Hepatocyte (in vitro differentiated cells): ENCODE results near the gene SLC2A4. TPM values are rescaled to one million over a fixed set of nuclear protein-coding genes. Genes with fewer than 3 reads are reported as not detected.

Experiments used
- DNase-seq: peaks from one replicate; pipeline ENCODE4 v3.0.0-alpha.2; 2016; ENCODE audit warnings: low spot score
- H2AFZ ChIP-seq: fragments of 200-600 bp; sonication (generic); 2 replicates; pipeline ENCODE4 v1.6.0; 2016; ENCODE audit warnings: antibody characterized with exemption, mild to moderate bottlenecking
- H3K27ac ChIP-seq: fragments of 200-600 bp; sonication (generic); 2 replicates; pipeline ENCODE4 v1.5.1; 2016; ENCODE audit warnings: mild to moderate bottlenecking
- H3K27me3 ChIP-seq: fragments of 200-600 bp; sonication (generic); 2 replicates; pipeline ENCODE4 v1.6.1; 2016
- H3K36me3 ChIP-seq: fragments of 200-600 bp; sonication (generic); replicated peaks from 2 replicates; pipeline ENCODE4 v1.5.1; 2016; ENCODE audit warnings: low read depth; ENCODE audit not compliant: insufficient read depth
- H3K4me1 ChIP-seq: fragments of 200-600 bp; sonication (generic); 2 replicates; pipeline ENCODE4 v1.5.1; 2016; ENCODE audit warnings: mild to moderate bottlenecking, moderate library complexity; ENCODE audit not compliant: insufficient read depth
- H3K4me2 ChIP-seq: fragments of 200-600 bp; sonication (generic); 2 replicates; pipeline ENCODE4 v1.6.0; 2016
- H3K4me3 ChIP-seq: fragments of 200-600 bp; sonication (generic); 2 replicates; pipeline ENCODE4 v1.5.1; 2016; ENCODE audit warnings: mild to moderate bottlenecking
- H3K79me2 ChIP-seq: fragments of 200-600 bp; sonication (generic); 2 replicates; pipeline ENCODE4 v1.6.0; 2017; ENCODE audit warnings: mild to moderate bottlenecking
- H3K9me2 ChIP-seq: fragments of 200-600 bp; sonication (generic); replicated peaks from 2 replicates; pipeline ENCODE4 v1.6.0; 2017; ENCODE audit warnings: mild to moderate bottlenecking; ENCODE audit not compliant: insufficient read depth
- H3K9me3 ChIP-seq: fragments of 200-600 bp; sonication (generic); 2 replicates; pipeline ENCODE4 v1.5.1; 2016; ENCODE audit warnings: low read depth, mild to moderate bottlenecking
- H4K20me1 ChIP-seq: fragments of 200-600 bp; sonication (generic); 2 replicates; pipeline ENCODE4 v1.6.0; 2016; ENCODE audit warnings: mild to moderate bottlenecking; ENCODE audit not compliant: insufficient read depth, poor library complexity, severe bottlenecking
- EZH2 ChIP-seq: fragments of 200-600 bp; sonication (generic); IDR thresholded peaks from 2 replicates; pipeline ENCODE4 v1.6.1; 2016; ENCODE audit warnings: antibody characterized with exemption, mild to moderate bottlenecking, borderline replicate concordance
- EZH2phosphoT487 ChIP-seq: fragments of 200-600 bp; sonication (generic); IDR thresholded peaks from one replicate; pipeline ENCODE4 v1.6.1; 2018; ENCODE audit warnings: antibody characterized with exemption, mild to moderate bottlenecking, low read depth, moderate library complexity; ENCODE audit not compliant: unreplicated experiment, severe bottlenecking
- WGBS: methylation state at CpG from one replicate; pipeline ENCODE4 v1.1.6; 2016; ENCODE audit warnings: low lambda C conversion rate; ENCODE audit errors: missing lambda C conversion rate; 5-methylcytosine and 5-hydroxymethylcytosine counted together
- polyA plus RNA-seq: library from polyadenylated mRNA; unstranded; fragments of >200 nt; fragmentation: Nextera tagmentation; extraction: Ambion mirVana; gene quantifications from 2 replicates; pipeline ENCODE4 v1.2.1, GENCODE V29; 2016
- total RNA-seq: library from RNA; depleted of rRNA; stranded (reverse); fragments of >200 nt; gene quantifications from 2 replicates; pipeline ENCODE4 v1.2.3, GENCODE V29; 2014
- TF ChIP-seq, protein P1 (sequence below): fragments of 200-600 bp; sonication (generic); IDR thresholded peaks from 2 replicates; pipeline ENCODE4 v1.5.1; 2016; ENCODE audit warnings: antibody characterized with exemption, mild to moderate bottlenecking; ENCODE audit not compliant: poor library complexity

Gene SLC2A4
- total and polyA plus RNA-seq, 2 experiments from 2014 or later = 0.42 to 1.6 TPM

DNA sequence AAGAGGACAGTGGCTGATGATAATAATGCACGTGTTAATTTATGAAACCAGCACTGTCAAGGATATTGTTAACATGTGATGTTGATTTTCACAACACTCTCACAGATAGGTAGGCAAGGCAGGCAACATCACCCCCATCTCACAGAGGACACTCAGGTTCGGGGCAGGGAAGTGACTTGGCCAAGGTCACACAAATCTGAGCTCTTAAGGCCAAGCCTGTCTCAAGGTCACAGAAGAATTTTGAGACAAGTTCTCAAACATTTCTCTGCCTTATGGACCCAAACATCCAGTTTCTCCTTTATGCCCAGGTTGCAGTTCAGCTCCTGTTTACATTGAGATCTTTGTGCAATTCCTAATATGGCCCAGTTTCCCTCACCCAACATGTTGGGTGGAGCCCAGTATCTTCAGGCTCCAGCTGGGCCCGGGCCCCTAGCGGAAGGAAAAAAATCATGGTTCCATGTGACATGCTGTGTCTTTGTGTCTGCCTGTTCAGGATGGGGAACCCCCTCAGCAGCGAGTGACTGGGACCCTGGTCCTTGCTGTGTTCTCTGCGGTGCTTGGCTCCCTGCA, 1.3 kb downstream of the SLC2A4 start:
- DNase-seq = no peak
- TF ChIP-seq EZH2phosphoT487 = no peak
- TF ChIP-seq, protein P1, sequence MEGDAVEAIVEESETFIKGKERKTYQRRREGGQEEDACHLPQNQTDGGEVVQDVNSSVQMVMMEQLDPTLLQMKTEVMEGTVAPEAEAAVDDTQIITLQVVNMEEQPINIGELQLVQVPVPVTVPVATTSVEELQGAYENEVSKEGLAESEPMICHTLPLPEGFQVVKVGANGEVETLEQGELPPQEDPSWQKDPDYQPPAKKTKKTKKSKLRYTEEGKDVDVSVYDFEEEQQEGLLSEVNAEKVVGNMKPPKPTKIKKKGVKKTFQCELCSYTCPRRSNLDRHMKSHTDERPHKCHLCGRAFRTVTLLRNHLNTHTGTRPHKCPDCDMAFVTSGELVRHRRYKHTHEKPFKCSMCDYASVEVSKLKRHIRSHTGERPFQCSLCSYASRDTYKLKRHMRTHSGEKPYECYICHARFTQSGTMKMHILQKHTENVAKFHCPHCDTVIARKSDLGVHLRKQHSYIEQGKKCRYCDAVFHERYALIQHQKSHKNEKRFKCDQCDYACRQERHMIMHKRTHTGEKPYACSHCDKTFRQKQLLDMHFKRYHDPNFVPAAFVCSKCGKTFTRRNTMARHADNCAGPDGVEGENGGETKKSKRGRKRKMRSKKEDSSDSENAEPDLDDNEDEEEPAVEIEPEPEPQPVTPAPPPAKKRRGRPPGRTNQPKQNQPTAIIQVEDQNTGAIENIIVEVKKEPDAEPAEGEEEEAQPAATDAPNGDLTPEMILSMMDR = no peak
- TF ChIP-seq EZH2 = no peak
- Histone ChIP-seq H3K27ac (no peak overlapping the region), H3K4me1 (peaks cover 13% of the 10 kb centered on the region), H3K79me2 (no peaks in the 10 kb centered on the region), H3K4me3 (no peak overlapping the region), H2AFZ (no peak overlapping the region), H3K9me2 (no peaks in the 10 kb centered on the region), H3K4me2 (peak overlapping the region; percentile 86), H3K27me3 (peaks cover 4% of the 10 kb centered on the region), H3K36me3 (no peaks in the 10 kb centered on the region), H4K20me1 (no peaks in the 10 kb centered on the region), H3K9me3 (no peaks in the 10 kb centered on the region)
- WGBS = 71% methylated on average over 6 of the region's 6 CpGs

DNA sequence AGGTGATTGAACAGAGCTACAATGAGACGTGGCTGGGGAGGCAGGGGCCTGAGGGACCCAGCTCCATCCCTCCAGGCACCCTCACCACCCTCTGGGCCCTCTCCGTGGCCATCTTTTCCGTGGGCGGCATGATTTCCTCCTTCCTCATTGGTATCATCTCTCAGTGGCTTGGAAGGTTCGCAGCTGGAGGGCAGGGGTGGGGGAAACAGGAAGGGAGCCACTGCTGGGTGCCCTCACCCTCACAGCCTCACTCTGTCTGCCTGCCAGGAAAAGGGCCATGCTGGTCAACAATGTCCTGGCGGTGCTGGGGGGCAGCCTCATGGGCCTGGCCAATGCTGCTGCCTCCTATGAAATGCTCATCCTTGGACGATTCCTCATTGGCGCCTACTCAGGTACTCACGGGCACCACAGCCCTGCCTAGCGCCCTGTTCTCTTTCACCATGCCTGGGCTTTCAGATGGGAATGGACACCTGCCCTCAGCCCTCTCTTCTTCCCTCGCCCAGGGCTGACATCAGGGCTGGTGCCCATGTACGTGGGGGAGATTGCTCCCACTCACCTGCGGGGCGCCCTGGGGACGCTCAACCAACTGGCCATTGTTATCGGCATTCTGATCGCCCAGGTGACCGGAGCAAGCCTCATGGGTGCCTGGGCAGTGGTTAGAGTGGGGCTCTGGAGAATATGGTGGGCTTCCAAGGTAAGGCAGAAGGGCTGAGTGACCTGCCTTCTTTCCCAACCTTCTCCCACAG, 2.1 kb downstream of the SLC2A4 start:
- no peak for TF ChIP-seq EZH2phosphoT487
- no peak for TF ChIP-seq EZH2
- TF ChIP-seq, protein P1 = no peak
- peaks cover 4% of the 10 kb centered on the region for H3K27me3 ChIP-seq
- no peaks in the 10 kb centered on the region for H3K9me3 ChIP-seq
- H3K27ac ChIP-seq = no peak overlapping the region
- H3K4me1 ChIP-seq = peaks cover 13% of the 10 kb centered on the region
- no peak overlapping the region for H3K4me3 ChIP-seq
- H4K20me1 ChIP-seq = no peaks in the 10 kb centered on the region
- DNase-seq = no peak
- H2AFZ ChIP-seq = no peak overlapping the region
- no peaks in the 10 kb centered on the region for H3K9me2 ChIP-seq
- H3K79me2 ChIP-seq = no peaks in the 10 kb centered on the region
- H3K4me2 ChIP-seq = no peak overlapping the region
- no peaks in the 10 kb centered on the region for H3K36me3 ChIP-seq
- WGBS = 96% methylated on average over 17 of the region's 18 CpGs

DNA sequence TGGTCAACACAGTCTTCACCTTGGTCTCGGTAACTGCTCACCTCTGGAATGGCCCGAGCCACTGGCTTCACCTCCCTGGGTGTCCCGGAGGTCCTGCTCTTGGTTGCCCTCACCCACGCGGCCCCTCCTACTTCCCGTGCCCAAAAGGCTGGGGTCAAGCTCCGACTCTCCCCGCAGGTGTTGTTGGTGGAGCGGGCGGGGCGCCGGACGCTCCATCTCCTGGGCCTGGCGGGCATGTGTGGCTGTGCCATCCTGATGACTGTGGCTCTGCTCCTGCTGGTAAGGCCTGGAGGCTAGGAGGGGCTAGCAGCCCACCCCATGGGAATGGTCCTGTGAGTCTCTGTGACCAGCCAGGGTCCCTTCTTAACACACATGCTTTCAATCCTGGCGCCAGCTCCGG, 3.4 kb downstream of the SLC2A4 start:
- Histone ChIP-seq H3K4me3 (no peak overlapping the region), H2AFZ (no peak overlapping the region), H3K27me3 (peaks cover 4% of the 10 kb centered on the region), H3K4me1 (peaks cover 13% of the 10 kb centered on the region), H3K79me2 (no peaks in the 10 kb centered on the region), H4K20me1 (no peaks in the 10 kb centered on the region), H3K9me2 (no peaks in the 10 kb centered on the region), H3K36me3 (no peaks in the 10 kb centered on the region), H3K4me2 (no peak overlapping the region), H3K27ac (no peak overlapping the region), H3K9me3 (no peaks in the 10 kb centered on the region)
- WGBS = 96% methylated on average over 16 of the region's 16 CpGs
- TF ChIP-seq, protein P1 = no peak
- TF ChIP-seq EZH2 (no peak), EZH2phosphoT487 (no peak)
- DNase-seq = no peak
